HEK293 (cell line): Measurements from ENCODE around the gene EBLN2.

ENCODE experiments used
- CTCF ChIA-PET: fragments of 350-600 bp; formaldehyde crosslinking; extraction: SDS; loops from one replicate; lab custom pipeline; 2021; ENCODE audit warnings: antibody characterized with exemption; lab: Yijun Ruan, JAX
- POLR2A ChIA-PET: fragments of 300-600 bp; formaldehyde crosslinking; extraction: SDS; loops from one replicate; lab custom pipeline; 2020; ENCODE audit warnings: antibody characterized with exemption, inconsistent platforms; lab: Yijun Ruan, JAX
- H3K27ac ChIP-seq: fragments of 200-500 bp; sonication (Bioruptor generic); 2 replicates; pipeline ENCODE4 v1.5.1; 2014; ENCODE audit warnings: low read depth, low read length, control low read depth, inconsistent platforms; ENCODE audit errors: extremely low read depth
- H3K36me3 ChIP-seq, 2 experiments: fragments of 200-500 bp in 1 of 2; sonication (Bioruptor generic) in 1 of 2; 1 replicate in 1 of 2; 2 replicates in 1 of 2; pipeline ENCODE4 v1.5.1; 2014 to 2017; ENCODE audit warnings: inconsistent platforms in 2 of 2, low read length in 2 of 2; ENCODE audit not compliant: control insufficient read depth in 2 of 2, insufficient read depth in 1 of 2
- H3K4me1 ChIP-seq: fragments of 200-500 bp; sonication (Bioruptor generic); 2 replicates; pipeline ENCODE4 v1.5.1; 2014; ENCODE audit warnings: mild to moderate bottlenecking, low read length, inconsistent platforms; ENCODE audit not compliant: control insufficient read depth, insufficient read depth
- H3K4me3 ChIP-seq: 2 replicates; pipeline ENCODE4 v1.5.1; 2011; ENCODE audit warnings: low read depth, mild to moderate bottlenecking, control low read depth, low read length, moderate library complexity
- H3K9me3 ChIP-seq: fragments of 200-500 bp; sonication (Bioruptor generic); 2 replicates; pipeline ENCODE4 v1.5.1; 2014; ENCODE audit warnings: low read depth, low read length, inconsistent platforms; ENCODE audit not compliant: control insufficient read depth, insufficient read depth
- PRDM10 ChIP-seq: fragments of 450-650 bp; formaldehyde crosslinking; IDR thresholded peaks from 2 replicates; pipeline ENCODE4 v1.5.1; 2016; ENCODE audit warnings: missing biosample characterization, missing genetic modification characterization
- SCRT2 ChIP-seq: fragments of 450-650 bp; formaldehyde crosslinking; IDR thresholded peaks from 2 replicates; pipeline ENCODE4 v1.5.1; 2016; ENCODE audit warnings: missing biosample characterization, missing genetic modification characterization
- SP2 ChIP-seq: fragments of 450-650 bp; formaldehyde crosslinking; IDR thresholded peaks from 2 replicates; pipeline ENCODE4 v1.5.1; 2016; ENCODE audit warnings: missing biosample characterization, missing genetic modification characterization
- YY2 ChIP-seq: fragments of 450-650 bp; formaldehyde crosslinking; IDR thresholded peaks from 2 replicates; pipeline ENCODE4 v1.5.1; 2016; ENCODE audit warnings: missing biosample characterization, missing genetic modification characterization
- ZBTB44 ChIP-seq: fragments of 450-650 bp; IDR thresholded peaks from 2 replicates; pipeline ENCODE4 v1.5.1; 2018; ENCODE audit warnings: missing biosample characterization, mild to moderate bottlenecking, missing genetic modification characterization
- ZNF37A ChIP-seq: fragments of 450-650 bp; IDR thresholded peaks from 2 replicates; pipeline ENCODE4 v1.5.1; 2018; ENCODE audit warnings: missing biosample characterization, missing genetic modification characterization
- ZNF394 ChIP-seq: fragments of 450-650 bp; formaldehyde crosslinking; IDR thresholded peaks from 2 replicates; pipeline ENCODE4 v1.5.1; 2016; ENCODE audit warnings: missing biosample characterization, missing genetic modification characterization, mild to moderate bottlenecking, moderate library complexity, borderline replicate concordance
- ZNF596 ChIP-seq: fragments of 450-650 bp; IDR thresholded peaks from 2 replicates; pipeline ENCODE4 v1.5.0; 2018; ENCODE audit warnings: missing biosample characterization, mild to moderate bottlenecking, missing genetic modification characterization, moderate library complexity
- ZNF610 ChIP-seq: fragments of 450-650 bp; formaldehyde crosslinking; IDR thresholded peaks from 2 replicates; pipeline ENCODE4 v1.5.1; 2016; ENCODE audit warnings: missing biosample characterization, missing genetic modification characterization, borderline replicate concordance
- ZNF624 ChIP-seq: fragments of 450-650 bp; formaldehyde crosslinking; IDR thresholded peaks from 2 replicates; pipeline ENCODE4 v1.5.1; 2017; ENCODE audit warnings: missing biosample characterization, missing genetic modification characterization
- ZNF670 ChIP-seq: fragments of 450-650 bp; formaldehyde crosslinking; IDR thresholded peaks from 2 replicates; pipeline ENCODE4 v1.5.1; 2016; ENCODE audit warnings: missing biosample characterization, missing genetic modification characterization, low read depth
- ZNF792 ChIP-seq: fragments of 450-650 bp; formaldehyde crosslinking; IDR thresholded peaks from 2 replicates; pipeline ENCODE4 v1.5.1; 2016; ENCODE audit warnings: missing biosample characterization, missing genetic modification characterization
- TF ChIP-seq, protein P1 (sequence below): fragments of 450-650 bp; formaldehyde crosslinking; IDR thresholded peaks from 2 replicates; pipeline ENCODE4 v1.5.1; 2016; ENCODE audit warnings: missing biosample characterization, missing genetic modification characterization
- TF ChIP-seq, protein P2 (sequence below): fragments of 450-650 bp; formaldehyde crosslinking; IDR thresholded peaks from 2 replicates; pipeline ENCODE4 v1.5.1; 2016; ENCODE audit warnings: missing biosample characterization, missing genetic modification characterization

The EBLN2 gene

GRCh38 chr3:73080216-73080966, 18.9 kb downstream of the EBLN2 start:
- no peaks in the 10 kb centered on the region for H3K4me1 ChIP-seq
- H3K27ac ChIP-seq: no peak overlapping the region
- CTCF ChIA-PET: interaction anchor here (0.9 to 1.0 kb wide), 2 partner anchors 82 to 257 kb away, joined by 3 read pairs; no protein-coding TSS in a partner anchor
- H3K4me3 ChIP-seq: no peak overlapping the region
- POLR2A ChIA-PET: no interaction called here
- TF ChIP-seq ZNF670 (tag by site-specific recombination) (no peak), ZNF394 (tag by site-specific recombination) (no peak), ZNF610 (tag by site-specific recombination) (no peak), ZNF624 (tag by site-specific recombination) (no peak), ZNF596 (tag by site-specific recombination) (no peak), SCRT2 (tag by site-specific recombination) (no peak), ZNF37A (tag by site-specific recombination) (no peak), ZNF792 (tag by site-specific recombination) (no peak), YY2 (tag by site-specific recombination) (no peak), SP2 (tag by site-specific recombination) (no peak)
- TF ChIP-seq, protein P1, sequence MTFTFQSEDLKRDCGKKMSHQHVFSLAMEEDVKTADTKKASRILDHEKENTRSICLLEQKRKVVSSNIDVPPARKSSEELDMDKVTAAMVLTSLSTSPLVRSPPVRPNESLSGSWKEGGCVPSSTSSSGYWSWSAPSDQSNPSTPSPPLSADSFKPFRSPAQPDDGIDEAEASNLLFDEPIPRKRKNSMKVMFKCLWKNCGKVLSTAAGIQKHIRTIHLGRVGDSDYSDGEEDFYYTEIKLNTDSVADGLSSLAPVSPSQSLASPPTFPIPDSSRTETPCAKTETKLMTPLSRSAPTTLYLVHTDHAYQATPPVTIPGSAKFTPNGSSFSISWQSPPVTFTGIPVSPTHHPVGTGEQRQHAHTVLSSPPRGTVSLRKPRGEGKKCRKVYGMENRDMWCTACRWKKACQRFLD (tag by site-specific recombination): no peak
- TF ChIP-seq, protein P2, sequence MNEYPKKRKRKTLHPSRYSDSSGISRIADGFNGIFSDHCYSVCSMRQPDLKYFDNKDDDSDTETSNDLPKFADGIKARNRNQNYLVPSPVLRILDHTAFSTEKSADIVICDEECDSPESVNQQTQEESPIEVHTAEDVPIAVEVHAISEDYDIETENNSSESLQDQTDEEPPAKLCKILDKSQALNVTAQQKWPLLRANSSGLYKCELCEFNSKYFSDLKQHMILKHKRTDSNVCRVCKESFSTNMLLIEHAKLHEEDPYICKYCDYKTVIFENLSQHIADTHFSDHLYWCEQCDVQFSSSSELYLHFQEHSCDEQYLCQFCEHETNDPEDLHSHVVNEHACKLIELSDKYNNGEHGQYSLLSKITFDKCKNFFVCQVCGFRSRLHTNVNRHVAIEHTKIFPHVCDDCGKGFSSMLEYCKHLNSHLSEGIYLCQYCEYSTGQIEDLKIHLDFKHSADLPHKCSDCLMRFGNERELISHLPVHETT (tag by site-specific recombination): no peak
- no peaks in the 10 kb centered on the region for H3K9me3 ChIP-seq
- no peaks in the 10 kb centered on the region for H3K36me3 ChIP-seq

GRCh38 chr3:73081140-73081539, 19.7 kb downstream of the EBLN2 start:
- no peak overlapping the region for H3K4me3 ChIP-seq
- no peak overlapping the region for H3K27ac ChIP-seq
- ChIA-PET CTCF (no interaction called here), POLR2A (no interaction called here)
- H3K36me3 ChIP-seq: no peaks in the 10 kb centered on the region
- TF ChIP-seq ZBTB44 (tag by site-specific recombination): no peak
- TF ChIP-seq PRDM10 (tag by site-specific recombination): no peak
- no peaks in the 10 kb centered on the region for H3K4me1 ChIP-seq
- H3K9me3 ChIP-seq: no peaks in the 10 kb centered on the region
